ENCODE measurements around the gene ETV5.

Gene ETV5

GRCh38 chr3:185999221-185999620 lies 109.7 kb downstream of the ETV5 start:
- no peak overlapping the region for H3K4me3 ChIP-seq (ENCODE audit: low read length)
- no peak for TF ChIP-seq CTCF (conservative IDR thresholded peaks at IDR 0.05; ENCODE audit: low read depth, low read length)
- DNase-seq (ENCODE audit: low read depth) = no peak

GRCh38 chr3:185998136-185998535 lies 110.8 kb downstream of the ETV5 start:
- no peak for DNase-seq (ENCODE audit: low read depth)
- TF ChIP-seq CTCF (conservative IDR thresholded peaks at IDR 0.05; ENCODE audit: low read depth, low read length) = no peak
- H3K4me3 ChIP-seq (ENCODE audit: low read length) = no peak overlapping the region

GRCh38 chr3:185997130-185997529 lies 111.8 kb downstream of the ETV5 start:
- TF ChIP-seq CTCF (conservative IDR thresholded peaks at IDR 0.05; ENCODE audit: low read depth, low read length) = no peak
- no peak for DNase-seq (ENCODE audit: low read depth)
- H3K4me3 ChIP-seq (ENCODE audit: low read length) = no peak overlapping the region

All from retinal pigment epithelial cell (primary cell).